Placental epithelial cell (primary cell): Measurements from ENCODE around the gene CXorf51A. TPM values are rescaled to one million over a fixed set of nuclear protein-coding genes. Genes with fewer than 3 reads are reported as not detected.

Source experiments
- total RNA-seq: library from RNA; depleted of rRNA; stranded (reverse); fragments of >200 nt; gene quantifications from 2 replicates; pipeline ENCODE4 v1.2.3, GENCODE V29; 2012

Gene CXorf51A
- total RNA-seq, result not detected in 2 replicates

DNA sequence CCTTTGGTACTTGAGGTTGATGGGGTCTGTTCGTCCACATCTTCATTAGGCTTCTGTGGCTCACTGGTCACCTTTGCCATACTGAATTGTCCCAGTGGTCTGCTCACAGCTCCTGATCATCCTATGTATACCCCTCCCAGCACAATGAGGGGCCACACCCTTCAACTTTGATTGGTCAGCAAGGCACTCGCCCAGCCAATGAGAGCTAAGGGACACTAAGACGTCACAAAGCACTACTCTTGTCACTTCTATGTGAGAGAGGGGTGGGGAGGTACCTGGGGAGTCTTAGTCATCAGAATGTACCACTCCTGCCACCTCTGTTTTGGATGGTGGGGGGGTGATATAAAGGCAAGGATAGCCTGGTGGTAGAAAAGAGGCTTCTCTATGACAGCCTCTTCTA is at the start of gene CXorf51A:
Gene CXorf51A, minus strand, starts transcription at position 101 of the 400 bp plus-strand sequence. Its CDS starts 21 bp downstream, at position 80.

DNA sequence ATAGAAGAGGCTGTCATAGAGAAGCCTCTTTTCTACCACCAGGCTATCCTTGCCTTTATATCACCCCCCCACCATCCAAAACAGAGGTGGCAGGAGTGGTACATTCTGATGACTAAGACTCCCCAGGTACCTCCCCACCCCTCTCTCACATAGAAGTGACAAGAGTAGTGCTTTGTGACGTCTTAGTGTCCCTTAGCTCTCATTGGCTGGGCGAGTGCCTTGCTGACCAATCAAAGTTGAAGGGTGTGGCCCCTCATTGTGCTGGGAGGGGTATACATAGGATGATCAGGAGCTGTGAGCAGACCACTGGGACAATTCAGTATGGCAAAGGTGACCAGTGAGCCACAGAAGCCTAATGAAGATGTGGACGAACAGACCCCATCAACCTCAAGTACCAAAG is 5.1 kb downstream of the CXorf51A start, which contains the start of gene CXorf51B:
Gene CXorf51B, plus strand, starts transcription at position 301 of the 400 bp plus-strand sequence. Its CDS starts 21 bp downstream, at position 322.

Other genes with a start within 250 kb of the CXorf51A start
- gene CXorf51B, start 5.0 kb downstream of the CXorf51A start, total RNA-seq, result not detected in 2 replicates